RWPE2 (cell line): ENCODE measurements around the gene MEF2C.

ENCODE experiments used
- ATAC-seq: fragments of 200-7000 bp; cut with Tn5 transposase; 3 replicates; pipeline ENCODE4 v1.9.1; 2021; ENCODE audit warnings: low read depth
- DNase-seq: peaks from one replicate; pipeline ENCODE4 v3.0.0-alpha.2; 2020; ENCODE audit warnings: low spot score
- H3K27ac ChIP-seq: fragments of 450-650 bp; 2 replicates; pipeline ENCODE4 v1.5.1; 2017; ENCODE audit warnings: mild to moderate bottlenecking; ENCODE audit not compliant: poor library complexity, severe bottlenecking
- H3K27me3 ChIP-seq: fragments of 250-450 bp; sonication (Bioruptor Pico); 2 replicates; pipeline ENCODE4 v1.5.1; 2021; ENCODE audit warnings: mild to moderate bottlenecking, moderate library complexity; ENCODE audit not compliant: insufficient read depth, poor library complexity, severe bottlenecking
- H3K36me3 ChIP-seq: fragments of 250-450 bp; sonication (Bioruptor Pico); 2 replicates; pipeline ENCODE4 v1.5.1; 2020; ENCODE audit warnings: low read depth, mild to moderate bottlenecking, moderate library complexity
- H3K4me1 ChIP-seq: fragments of 250-450 bp; sonication (Bioruptor Pico); 2 replicates; pipeline ENCODE4 v1.5.1; 2021; ENCODE audit warnings: mild to moderate bottlenecking, moderate library complexity; ENCODE audit not compliant: insufficient read depth, poor library complexity, severe bottlenecking
- H3K4me3 ChIP-seq: fragments of 250-450 bp; sonication (Bioruptor Pico); 2 replicates; pipeline ENCODE4 v1.5.1; 2021; ENCODE audit warnings: mild to moderate bottlenecking, moderate library complexity; ENCODE audit not compliant: severe bottlenecking
- H3K9me3 ChIP-seq: fragments of 250-450 bp; sonication (Bioruptor Pico); 2 replicates; pipeline ENCODE4 v1.5.1; 2021; ENCODE audit warnings: mild to moderate bottlenecking, moderate library complexity; ENCODE audit not compliant: severe bottlenecking
- TF ChIP-seq, protein P1 (sequence below): fragments of 450-650 bp; IDR thresholded peaks from one replicate; pipeline ENCODE4 v1.5.1; 2017; ENCODE audit warnings: mild to moderate bottlenecking, moderate library complexity; ENCODE audit not compliant: poor library complexity, severe bottlenecking

The MEF2C gene

DNA sequence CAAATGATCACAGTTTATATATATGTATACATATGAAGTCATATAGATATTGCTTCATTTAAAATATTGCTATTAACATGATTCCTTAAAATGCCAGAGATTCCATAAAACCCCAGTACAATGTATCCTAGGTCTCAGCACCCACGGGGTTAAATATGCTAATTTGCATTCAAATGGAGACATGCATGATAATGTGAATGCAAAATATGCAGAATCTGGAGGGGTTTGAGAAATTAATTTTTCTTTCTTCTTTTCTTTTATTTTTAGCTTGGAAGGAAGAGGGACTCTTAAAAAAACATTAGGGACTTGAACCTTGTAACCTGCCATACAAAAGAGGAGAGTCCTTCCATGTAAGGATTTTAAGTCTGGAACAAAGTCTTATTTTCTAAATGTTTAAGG lies 211.9 kb downstream of the MEF2C start:
- Histone ChIP-seq H3K4me1 (no peaks in the 10 kb centered on the region), H3K9me3 (no peaks in the 10 kb centered on the region), H3K27me3 (peaks cover 100% of the 10 kb centered on the region), H3K27ac (no peak overlapping the region), H3K4me3 (no peak overlapping the region), H3K36me3 (no peaks in the 10 kb centered on the region)
- no peak for ATAC-seq
- no peak for DNase-seq
- TF ChIP-seq, protein P1, sequence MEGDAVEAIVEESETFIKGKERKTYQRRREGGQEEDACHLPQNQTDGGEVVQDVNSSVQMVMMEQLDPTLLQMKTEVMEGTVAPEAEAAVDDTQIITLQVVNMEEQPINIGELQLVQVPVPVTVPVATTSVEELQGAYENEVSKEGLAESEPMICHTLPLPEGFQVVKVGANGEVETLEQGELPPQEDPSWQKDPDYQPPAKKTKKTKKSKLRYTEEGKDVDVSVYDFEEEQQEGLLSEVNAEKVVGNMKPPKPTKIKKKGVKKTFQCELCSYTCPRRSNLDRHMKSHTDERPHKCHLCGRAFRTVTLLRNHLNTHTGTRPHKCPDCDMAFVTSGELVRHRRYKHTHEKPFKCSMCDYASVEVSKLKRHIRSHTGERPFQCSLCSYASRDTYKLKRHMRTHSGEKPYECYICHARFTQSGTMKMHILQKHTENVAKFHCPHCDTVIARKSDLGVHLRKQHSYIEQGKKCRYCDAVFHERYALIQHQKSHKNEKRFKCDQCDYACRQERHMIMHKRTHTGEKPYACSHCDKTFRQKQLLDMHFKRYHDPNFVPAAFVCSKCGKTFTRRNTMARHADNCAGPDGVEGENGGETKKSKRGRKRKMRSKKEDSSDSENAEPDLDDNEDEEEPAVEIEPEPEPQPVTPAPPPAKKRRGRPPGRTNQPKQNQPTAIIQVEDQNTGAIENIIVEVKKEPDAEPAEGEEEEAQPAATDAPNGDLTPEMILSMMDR: no peak

DNA sequence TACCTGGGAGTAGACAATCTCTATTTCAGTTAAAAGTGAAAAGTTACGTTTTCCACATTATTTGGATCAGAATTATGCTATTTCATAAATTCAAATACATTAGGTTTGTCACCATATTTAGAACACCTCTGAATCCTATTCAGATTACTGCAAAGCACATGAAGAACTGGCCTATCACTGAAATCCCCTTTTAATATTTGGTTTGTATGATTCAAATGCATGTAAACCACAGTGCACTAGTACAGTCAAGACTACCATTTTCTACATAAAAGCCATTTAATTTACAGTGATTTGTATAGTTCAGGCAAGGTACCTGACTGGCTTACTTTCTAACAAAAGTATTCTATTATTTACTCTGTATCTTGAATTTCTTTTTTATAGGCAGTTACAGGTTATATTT lies 212.5 kb downstream of the MEF2C start:
- Histone ChIP-seq H3K4me3 (no peak overlapping the region), H3K27me3 (peaks cover 100% of the 10 kb centered on the region), H3K36me3 (no peaks in the 10 kb centered on the region), H3K9me3 (no peaks in the 10 kb centered on the region), H3K27ac (no peak overlapping the region), H3K4me1 (no peaks in the 10 kb centered on the region)
- DNase-seq (no peak), ATAC-seq (no peak)
- TF ChIP-seq, protein P1: no peak

DNA sequence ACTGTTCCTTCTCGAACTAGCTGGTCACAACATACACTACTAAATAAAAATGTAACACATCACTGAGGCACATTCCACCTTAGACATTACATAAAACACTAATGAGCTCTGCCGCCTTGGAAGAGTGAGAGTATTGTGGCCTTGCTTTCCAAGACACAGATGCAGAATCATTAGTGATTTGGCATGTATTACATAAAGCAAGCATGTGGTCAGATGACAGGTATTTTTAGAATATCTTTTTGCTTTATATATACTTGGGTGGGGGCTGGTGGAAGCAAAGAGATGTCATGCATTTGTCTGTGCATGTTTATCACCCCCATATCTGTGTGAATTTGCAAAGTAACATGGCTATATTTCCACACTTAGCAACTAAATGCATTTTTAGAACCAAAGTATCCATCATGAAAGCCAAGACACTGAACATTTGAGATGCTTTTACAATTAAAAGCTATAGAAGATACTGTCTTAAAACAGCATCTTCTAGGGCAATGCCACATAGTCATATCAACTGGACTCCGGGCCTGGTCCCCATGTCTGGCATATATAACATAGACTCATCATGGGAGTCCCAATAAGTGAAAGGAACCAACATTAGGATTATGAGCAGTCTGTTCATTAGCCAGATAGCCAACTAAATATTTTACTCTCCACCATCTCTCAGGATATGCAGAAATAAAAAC lies 213.5 kb downstream of the MEF2C start:
- Histone ChIP-seq H3K27ac (no peak overlapping the region), H3K27me3 (peaks cover 100% of the 10 kb centered on the region), H3K36me3 (no peaks in the 10 kb centered on the region), H3K9me3 (no peaks in the 10 kb centered on the region), H3K4me1 (no peaks in the 10 kb centered on the region), H3K4me3 (no peak overlapping the region)
- ATAC-seq (no peak), DNase-seq (no peak)
- TF ChIP-seq, protein P1: no peak

DNA sequence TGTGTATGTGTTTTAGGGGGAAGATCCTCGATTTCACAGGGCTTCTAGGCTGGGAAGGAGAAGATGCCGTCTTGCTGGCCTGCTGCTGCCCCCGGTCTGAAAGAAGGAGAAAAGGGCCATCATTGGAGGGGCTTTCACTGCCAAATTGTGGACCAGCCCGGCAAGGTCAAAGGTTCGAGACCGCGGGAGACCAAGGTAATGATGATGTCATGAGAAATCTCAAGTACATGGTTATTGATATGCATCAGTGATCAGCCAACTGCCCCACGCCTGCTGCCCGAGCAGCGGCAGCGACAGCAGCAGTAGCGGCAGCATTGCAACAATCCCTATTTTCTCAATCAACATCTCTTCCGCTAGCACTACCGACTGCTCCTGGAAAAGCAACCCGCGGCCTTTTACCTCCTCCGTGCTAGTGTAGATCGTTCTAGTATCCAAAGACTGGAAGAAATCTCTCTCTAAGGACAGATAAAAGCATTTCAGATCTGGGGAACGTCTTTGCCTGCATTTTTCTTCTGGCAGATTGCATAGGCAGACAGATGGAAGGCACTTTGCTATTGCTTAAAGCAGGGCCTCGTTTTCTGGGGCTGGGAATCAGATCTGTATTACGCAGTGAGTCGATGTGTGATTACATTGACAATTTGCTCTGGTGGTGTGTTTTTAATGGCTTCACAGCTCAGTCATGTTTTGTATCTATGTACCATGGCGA lies 215.3 kb downstream of the MEF2C start:
- H3K4me3 ChIP-seq: no peak overlapping the region
- H3K9me3 ChIP-seq: no peaks in the 10 kb centered on the region
- ATAC-seq (no peak), DNase-seq (no peak)
- TF ChIP-seq, protein P1: no peak
- no peaks in the 10 kb centered on the region for H3K36me3 ChIP-seq
- H3K27me3 ChIP-seq: peaks cover 100% of the 10 kb centered on the region
- no peaks in the 10 kb centered on the region for H3K4me1 ChIP-seq
- no peak overlapping the region for H3K27ac ChIP-seq
